GM21360 (cell line): ENCODE data around the gene NOL4L.
"Not testable (repeated sequence)": the region's sequence is repeated elsewhere in the genome, so short reads cannot be mapped to it uniquely, and the experiment has no call there.

Experiments
- ATAC-seq: cut with Tn5 transposase; IDR thresholded peaks from one replicate; pipeline ENCODE4 v1.9.1; 2021; ENCODE audit warnings: mild to moderate bottlenecking, moderate library complexity; ENCODE audit not compliant: unreplicated experiment

NOL4L gene

DNA sequence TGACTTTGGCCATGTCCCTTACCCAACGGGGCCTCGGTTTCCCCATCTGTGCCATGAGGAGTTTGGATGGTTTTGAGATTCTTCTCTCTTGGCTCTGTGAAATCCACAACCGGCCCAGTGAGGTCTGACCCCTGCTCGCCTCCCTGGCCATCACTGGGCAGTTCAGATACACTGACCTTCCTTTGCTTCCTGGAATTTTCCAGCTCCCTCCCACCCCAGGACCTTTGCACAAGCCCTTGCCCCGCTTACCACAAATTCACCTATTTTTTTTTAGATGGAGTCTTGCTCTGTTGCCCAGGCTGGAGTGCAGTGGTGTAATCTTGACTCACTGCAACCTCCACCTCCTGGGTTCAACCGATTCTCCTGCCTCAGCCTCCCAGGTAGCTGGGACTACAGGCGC lies 12.6 kb upstream of the NOL4L start:
- no peak for ATAC-seq

DNA sequence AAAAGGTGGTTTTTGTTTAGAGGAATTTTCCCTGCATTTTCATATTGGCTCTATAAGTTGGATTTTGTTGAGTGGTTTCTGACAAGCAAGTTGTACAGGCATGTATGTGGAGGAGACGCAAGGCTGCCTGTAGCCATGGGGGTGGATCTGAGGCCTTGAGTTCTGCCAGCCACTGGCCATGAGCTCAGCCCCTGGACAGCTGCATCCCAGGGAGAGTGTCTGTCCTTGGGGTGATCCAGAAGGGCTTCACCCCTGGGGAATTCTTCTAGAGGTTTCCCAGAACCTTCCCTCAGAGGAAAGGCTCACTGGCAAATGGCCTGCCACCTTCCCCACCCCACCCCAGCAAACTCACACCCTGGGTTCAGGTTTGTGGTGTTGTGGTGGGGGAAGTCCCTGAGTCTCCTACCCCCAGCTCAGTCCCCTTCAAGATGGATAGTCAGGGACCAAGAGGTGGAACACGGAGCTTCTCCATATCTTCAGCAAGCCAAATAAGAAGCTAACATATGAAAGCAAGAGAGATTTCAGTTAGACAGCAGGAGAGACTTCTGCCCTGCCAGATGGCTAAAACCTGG lies 11.6 kb upstream of the NOL4L start:
- no peak for ATAC-seq

DNA sequence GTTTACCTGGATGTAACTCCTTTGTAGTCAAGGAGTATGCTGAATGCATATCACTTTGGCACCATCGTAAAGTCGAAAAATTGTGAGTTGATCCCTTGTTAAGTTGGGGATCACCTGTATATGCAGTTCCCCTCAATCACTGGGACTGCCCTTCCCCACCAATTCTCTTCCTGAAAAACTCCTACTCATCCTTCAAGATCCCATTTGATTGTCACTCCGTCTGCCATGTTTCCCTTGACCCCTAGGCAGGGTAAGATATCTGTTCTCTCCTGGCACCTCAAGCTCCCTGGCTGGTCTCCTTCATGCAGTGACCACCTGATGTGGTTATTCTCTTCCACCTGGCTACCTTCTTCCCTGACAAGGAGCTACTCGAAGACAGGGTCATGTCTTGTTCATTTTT lies 10.0 kb upstream of the NOL4L start:
- ATAC-seq, result no peak

DNA sequence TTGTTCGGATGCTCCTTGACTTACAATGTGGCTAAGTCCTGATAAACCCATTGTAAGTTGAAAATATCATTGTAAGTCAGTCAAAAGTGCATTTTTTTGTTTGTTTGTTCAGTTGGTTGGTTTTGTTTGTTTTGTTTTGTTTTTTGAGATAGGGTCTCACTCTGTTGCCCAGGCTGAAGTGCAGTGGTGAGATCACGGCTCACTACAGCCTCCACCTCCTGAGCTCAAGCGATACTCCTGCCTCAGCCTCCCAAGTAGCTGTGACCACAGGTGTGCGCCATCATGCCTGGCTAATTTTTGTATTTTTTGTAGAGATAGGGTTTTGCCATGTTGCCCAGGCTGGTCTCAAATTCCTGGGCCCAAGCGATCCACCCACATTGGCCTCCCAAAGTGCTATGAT lies 9.5 kb upstream of the NOL4L start:
- ATAC-seq, result not testable (repeated sequence)

DNA sequence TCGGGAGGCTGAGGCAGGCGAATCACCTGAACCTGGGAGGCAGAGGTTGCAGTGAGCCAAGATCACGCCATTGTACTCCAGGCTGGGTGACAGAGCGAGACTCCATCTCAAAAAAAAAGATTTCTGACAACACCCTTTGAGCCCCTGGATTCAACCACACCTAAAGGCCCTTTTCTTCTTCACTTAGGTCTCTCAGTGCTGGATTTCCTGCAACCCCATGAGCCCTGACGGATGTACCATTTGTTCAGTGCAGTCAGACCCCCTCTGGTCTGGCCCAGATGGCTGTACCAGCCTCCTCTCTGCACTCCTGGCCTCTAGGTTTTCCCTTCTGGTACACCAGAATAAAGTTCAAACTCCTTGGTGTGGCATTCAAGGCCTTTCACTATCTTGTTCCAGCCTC lies 9.1 kb upstream of the NOL4L start:
- no peak for ATAC-seq

DNA sequence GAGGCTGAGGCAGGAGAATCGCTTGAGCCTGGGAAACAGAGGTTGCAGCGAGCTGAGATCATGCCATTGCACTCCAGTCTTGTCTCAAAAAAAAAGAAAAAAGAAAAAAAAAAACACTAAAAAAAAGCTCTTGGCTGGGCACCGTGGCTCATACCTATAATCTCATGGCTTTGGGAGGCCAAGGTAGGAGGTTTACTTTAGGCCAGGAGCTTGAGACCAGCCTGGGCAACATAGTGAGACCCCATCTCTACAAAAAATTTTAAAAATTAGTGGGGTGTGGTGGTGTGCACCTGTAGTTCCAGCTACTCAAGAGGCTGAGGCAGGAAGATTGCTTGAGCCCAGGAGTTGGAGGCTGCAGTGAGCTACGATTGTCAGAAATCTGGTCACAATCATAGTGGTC lies 7.5 kb upstream of the NOL4L start:
- ATAC-seq, result not testable (repeated sequence)

DNA sequence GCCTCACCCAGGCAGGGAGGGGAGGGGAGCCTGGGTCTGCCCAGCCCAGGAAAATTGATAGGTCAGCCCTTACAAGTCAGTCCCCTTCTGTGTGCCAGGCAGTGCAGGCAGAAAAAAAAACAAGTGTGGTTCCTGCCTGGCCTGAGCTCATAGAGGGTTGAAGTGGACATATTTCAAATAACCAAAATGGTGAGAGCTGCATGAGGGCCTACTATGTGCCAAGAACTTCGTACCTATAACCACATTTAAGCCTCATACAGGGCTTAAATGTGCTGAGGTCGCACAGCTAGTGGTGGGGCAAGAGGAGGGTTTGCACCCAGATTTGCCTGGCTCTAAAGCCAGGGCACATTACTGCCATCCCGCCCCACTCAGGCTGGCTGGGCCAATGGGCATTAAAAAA lies 6.9 kb upstream of the NOL4L start:
- no peak for ATAC-seq

DNA sequence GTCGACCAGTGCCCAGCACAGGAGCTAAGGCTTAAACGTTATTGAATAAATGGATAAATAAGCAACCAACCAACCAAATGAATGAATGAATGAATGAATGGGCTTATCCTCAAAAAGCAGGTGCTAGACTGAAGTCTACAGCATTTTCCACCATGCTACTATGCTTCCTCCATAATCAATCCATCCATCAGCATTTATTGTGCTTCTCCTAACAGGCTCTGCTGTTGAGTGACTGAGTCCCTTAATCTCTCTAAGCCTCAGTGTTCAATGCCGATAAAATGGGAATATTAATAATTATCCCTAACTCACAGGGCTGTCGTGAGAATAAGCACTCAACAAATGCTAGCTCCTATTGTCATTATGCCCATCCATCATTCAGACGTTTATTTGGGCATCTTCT lies 4.6 kb upstream of the NOL4L start:
- ATAC-seq, result no peak

DNA sequence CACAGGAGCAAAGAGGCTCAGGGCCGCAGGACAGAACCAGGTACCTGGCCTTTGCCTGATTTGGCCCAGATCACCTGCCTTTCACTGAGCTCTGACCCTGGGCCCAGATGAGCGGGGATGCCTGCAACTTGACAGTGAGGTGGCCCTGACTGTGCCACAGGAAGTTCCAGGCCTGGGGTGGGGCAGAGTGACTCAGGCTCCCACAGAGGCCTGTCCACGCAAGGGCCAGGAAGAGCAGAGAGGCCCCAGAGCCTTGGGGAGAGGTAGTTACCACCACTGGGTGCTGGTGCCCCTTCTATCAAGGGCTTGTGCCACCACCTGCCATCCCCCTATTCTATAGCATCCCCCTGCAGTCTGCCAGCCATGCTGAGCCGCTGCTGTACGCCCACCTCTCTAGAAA lies 4.1 kb upstream of the NOL4L start:
- ATAC-seq, result no peak

DNA sequence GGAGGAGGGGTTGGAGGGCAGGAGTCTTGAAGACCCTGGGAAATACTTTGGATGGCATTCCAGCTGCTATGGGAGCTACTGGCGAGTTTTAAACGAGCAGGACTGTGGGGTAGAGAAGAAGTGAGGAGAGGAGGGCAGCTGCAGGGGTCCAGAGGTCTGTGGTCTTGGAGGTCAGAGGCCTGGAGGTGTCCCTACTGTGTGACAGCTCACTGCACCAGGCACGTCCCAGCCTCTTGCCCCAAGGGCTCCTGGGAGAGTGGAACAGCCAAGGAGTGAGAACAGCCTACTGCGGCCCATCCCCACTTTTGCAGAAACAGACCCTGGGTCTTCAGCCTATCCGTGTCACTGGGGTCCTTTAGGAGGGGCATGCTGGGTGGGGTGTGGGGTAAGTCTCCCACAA lies 2.9 kb upstream of the NOL4L start:
- ATAC-seq, result no peak

DNA sequence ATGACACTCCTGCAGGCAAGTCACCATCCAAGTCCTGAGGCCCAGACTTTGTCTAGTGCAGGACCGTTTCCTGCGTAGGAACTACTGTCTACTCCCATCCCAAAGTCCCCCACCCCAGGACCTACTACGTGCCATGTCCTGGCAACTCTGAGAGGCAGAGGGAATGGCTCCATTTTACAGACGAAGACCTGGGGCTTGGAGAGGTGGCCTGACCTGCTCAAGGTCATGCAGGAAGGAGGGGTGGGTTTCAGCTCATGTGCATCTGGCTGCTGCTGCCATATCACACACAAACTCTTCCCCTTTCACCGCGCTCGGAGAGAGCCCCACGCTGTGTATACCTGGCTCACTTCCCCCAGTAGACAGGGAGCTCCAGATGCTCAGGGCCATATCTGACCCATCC lies 1.2 kb upstream of the NOL4L start:
- ATAC-seq, result no peak

DNA sequence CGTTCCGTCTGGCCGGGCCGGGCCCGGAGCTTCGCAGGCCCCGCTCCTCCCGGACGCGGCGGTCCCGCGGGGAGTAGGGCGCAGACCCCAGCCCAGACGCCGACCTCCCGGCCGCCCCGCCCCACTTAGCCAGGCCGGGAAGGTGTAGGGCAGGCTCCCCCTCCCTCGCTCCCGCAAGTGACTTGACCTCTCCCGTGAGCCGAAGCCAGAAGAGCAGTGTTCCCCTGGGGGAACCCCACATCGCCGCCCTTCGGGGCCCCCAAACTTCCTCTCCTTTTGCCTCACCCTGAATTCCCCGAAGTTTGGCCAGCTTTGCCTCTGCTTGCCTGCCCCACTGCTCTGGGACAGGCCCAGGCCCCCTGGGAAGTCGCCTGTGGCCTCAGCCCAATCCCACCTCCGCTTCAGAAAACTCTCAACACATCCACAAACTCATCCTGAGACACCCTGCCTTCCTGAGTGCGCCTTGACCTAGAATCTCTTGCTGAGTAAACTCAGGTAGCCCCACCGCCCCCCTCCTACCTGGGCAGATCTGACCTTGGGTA lies 524 bp upstream of the NOL4L start:
- no peak for ATAC-seq

DNA sequence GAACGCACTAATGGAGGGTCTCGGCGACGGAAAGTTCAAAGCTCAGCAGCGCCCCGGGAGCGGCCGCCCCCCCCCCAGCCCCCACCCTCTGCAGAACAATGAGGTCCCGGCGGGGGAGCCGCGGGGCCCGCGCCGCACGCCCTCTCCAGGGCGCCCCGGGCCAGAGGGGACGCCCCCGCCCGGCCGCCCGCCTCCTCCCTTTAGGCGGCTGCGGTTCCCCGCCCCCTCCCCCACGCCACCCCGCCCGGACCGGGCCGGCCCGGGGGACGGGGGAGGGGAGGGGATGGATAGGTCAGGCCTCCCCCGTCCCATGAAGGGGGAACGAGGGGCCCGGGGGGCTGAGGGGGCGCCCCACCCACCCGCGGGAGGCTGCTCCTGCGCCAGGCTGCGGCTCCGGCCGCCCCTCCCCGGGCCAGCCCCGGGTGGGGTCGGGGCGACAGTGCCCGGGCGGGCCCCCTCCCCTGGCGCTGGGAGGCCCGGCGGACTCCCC lies 1.5 kb downstream of the NOL4L start:
- ATAC-seq, result no peak

DNA sequence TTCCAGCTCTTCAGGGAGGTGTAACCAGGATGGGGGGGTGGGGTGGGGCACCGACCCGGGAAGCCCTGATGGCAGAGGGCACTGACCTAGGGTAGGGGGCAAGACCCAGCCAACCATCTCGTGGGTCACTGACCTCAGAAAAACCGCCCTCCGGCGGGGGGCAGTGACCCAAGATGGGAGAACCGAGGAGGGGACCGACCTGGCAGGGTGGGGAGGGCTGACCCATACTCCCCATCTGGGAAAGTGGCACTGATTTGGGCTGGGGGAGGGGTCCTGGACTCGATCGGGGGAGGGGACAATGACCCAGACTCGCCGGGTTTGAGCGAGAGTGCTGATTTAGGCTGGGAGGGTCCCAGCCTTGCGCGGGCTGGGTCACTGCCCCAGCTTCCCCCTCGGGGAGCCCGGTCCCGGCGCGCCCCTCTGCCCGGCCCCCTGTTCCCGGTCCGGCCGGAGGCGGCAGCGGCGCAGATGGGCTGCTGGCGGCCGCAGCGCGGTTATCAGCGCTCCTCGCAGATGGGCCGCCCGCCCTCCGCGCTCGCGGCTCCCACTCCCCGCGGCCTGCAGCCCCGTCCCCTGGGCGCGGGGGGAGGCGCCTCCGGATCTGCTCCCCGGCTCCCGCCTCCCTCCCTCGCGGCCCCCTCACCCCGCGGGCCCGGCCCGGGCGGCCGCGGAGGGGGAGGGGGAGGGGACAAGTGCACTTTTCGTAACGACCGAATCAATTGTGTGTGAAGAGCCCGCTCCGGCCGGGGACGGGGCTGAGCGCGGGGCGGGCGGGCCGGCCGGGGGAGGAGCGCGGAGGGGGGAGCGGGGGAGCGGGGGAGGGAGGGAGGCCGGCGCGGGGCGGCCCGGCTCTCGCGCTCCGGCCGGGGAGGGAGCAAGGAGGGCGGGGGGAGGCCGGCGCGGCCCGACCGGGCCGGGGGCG lies 2.2 kb downstream of the NOL4L start:
- no peak for ATAC-seq

DNA sequence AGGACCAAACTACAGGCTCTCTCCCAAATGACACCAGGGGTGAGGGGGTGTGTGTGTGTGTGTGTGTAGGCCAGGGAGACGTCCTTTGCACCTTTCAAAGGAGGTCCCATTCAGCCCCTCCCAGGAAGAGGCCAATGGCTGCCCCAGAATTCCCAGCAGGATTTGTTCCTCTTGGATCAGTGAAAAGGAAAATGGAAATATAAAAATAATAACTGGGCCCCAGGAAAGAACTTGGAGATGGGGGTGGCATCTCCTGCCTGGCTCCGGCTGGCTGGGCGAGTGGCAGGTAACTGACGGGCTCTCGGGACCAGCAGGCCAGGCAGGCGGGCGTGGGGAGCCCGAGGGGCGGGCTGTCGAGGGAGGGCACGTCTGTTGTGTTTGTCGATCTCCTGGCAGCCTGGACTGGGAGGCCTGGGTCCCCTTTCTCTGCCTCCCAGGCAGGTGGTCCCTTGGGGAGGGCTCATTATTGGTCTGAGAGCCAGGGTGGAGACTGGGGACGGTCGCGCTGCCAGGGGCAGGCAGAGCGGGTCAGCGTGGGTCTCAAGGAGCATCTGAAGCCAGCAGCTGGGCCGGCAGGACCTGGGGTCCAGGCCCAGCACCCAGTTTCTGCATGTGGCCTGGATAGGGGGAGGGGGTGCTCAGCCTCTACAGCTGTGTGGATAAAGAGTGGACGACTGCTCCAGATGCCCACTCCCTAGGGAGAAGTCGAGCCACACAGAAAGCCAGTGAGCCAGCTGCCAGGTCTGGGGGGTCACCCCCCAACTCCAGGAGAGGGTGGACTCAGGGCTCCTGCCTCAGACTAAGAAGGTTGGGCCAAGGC lies 3.1 kb downstream of the NOL4L start:
- no peak for ATAC-seq

DNA sequence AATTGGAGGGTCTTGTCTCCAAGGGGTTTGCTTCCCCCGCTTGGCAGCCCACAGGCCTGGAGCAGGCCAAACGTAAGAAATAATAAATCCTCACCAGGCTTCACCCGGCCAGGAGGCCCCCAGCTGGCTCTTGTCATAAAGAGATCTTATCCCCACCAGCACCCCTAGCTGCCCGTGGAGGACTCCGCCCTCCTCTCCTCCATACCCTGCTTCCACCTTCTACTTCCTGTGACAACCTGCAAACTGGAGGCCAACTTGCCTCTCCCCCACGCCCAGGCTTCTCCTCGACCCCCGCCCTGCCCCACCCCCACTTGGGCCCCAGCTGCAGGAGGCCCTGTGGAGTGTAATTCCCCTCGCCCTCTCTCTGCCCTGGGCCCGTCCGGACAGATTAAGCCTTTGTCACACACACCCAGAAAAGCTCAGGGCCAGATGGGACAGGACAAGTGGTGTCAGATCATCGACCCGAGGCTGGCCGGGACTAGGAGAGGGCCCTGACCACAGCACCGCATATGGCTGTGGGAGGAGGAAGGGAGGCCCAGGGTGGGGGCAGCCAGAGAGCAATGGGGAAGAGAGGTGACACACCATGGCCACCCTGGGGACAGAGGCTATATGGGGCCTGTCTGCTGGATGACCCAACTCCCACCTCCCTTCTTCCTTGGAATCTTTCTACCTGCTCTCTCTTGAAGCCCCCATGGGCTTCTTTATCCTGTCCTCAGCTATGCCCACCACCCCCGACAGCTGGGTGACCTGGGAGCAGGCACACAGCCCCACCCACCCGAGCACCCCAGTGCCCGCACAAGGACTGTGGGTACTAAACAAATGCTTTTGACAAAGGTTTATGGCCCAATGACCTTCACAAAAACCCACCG lies 3.9 kb downstream of the NOL4L start:
- no peak for ATAC-seq

DNA sequence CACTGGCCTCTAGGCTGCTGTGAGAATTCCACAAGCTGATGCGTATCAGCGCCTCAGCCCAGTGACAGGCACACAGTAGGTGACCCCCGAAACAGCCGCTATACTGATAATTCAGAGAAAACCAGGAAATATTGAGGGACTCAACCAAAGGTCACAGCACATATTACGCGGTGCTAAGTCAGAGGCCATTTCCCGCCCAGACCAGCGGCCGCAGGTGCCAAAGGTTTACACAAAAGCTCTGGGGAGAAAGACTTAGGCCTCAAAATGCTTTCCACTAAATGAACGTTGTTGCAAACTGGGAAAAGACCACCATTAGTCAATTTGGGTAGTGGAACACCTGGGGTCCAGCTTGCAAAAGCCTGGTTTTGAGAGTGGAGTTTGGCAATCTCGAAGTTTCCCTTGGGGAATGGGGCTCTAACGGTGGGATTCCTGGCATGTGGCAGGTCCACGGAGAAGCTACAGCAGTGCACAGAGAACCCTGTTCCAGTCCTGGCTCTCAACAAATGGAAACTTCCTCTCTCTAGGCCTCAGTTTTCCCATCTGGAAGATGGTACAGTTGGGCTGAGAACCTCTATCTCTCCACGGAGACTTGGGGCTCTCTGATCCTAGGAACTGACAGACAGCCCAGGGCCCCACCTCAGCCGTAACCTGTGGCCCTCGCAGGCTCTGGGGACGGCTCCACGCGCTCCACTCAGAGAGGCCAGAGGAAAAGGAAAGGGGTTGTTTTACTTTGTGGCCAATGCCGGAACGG lies 4.7 kb downstream of the NOL4L start:
- ATAC-seq, result no peak

DNA sequence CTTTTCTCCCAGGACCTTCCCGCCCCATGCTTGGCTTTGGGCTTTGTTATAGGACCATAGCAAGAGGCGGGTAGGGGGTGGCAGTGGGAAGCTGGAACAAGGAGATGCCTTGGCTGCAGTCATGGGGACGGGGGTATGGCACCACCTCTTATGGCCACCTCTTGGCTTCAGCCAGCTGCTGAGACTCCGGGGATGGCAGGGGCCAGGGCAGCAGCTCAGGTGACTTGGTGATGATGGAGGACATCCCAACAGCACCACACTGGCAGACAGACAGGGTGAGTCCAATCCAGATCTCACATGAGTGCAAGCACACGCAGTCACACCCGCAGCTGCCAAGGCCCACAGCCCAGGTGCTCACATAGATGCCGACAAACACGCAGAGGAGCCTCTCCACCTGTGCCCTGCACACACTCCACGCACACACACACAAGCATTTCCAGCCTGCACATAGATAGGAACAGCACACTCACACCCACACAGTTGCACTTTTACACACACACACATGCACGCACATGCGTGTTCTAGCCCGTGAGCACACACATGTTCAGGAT lies 6.2 kb downstream of the NOL4L start:
- ATAC-seq, result no peak

DNA sequence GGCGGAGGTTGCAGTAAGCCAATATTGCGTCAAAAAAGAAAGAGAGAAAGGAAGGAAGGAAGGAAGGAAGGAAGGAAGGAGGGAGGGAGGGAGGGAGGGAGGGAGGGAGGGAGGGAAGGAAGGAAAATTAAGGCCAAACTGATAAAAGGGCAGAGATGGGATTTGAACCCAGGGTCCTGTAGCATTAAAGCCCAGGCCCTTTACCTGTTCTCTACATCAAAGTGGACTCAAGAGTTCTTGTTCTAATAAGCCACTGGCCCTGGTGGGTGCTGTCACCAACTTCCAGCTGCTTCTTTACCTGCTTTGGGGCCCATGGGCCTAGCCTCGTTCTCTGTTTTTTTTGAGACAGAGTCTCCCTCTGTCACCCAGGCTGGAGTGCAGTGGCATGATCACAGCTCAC lies 7.1 kb downstream of the NOL4L start:
- not testable (repeated sequence) for ATAC-seq
